HCT116 (cell line): Measurements from ENCODE around the gene BOLA3. TPM values are rescaled to one million over a fixed set of nuclear protein-coding genes. Genes with fewer than 3 reads are reported as not detected.

Experiments
- ATAC-seq: fragments of 200-7000 bp; cut with Tn5 transposase; 2 replicates; pipeline ENCODE4 v1.9.1; 2020; ENCODE audit warnings: mild to moderate bottlenecking, moderate library complexity
- BruUV-seq: library from RNA; stranded (reverse); fragments of 400-500 nt; replicated peaks from 2 replicates; lab custom pipeline; 2021; lab: Mats Ljungman, UMichigan
- CTCF ChIA-PET: fragments of 300-600 bp; sonication (Branson Sonifier 250); formaldehyde crosslinking; loops from one replicate; lab custom pipeline; 2021; ENCODE audit warnings: antibody characterized with exemption; lab: Charles Lee
- POLR2A ChIA-PET: fragments of 300-600, 350-600 bp; sonication (Branson Sonifier 250); formaldehyde crosslinking; loops from one replicate; lab custom pipeline; 2021; ENCODE audit warnings: antibody characterized with exemption; lab: Charles Lee
- RAD21 ChIA-PET, 2 experiments: fragments of 300-600 bp; sonication (Branson Sonifier 250); formaldehyde crosslinking; loops; one replicate each; lab custom pipeline; 2023; ENCODE audit warnings: low total read pairs in 2 of 2; ENCODE audit not compliant: uncharacterized antibody in 2 of 2, unreplicated experiment in 2 of 2, low non-redundant PET in 1 of 2; lab: Charles Lee
- DNase-seq: peaks from one replicate; pipeline ENCODE4 v3.0.0-alpha.2; 2010; ENCODE audit warnings: low read depth, low spot score
- H2AFZ ChIP-seq: fragments of 200-600 bp; shearing (Covaris generic), sonication (generic); 2 replicates; pipeline ENCODE4 v1.6.1; 2017; ENCODE audit warnings: low read depth, mixed run types, mixed read lengths, antibody characterized with exemption, low read length; ENCODE audit not compliant: poor library complexity, severe bottlenecking
- H3K27ac ChIP-seq: 2 replicates; pipeline ENCODE4 v1.5.1; 2012; ENCODE audit warnings: low read depth, low read length
- H3K27me3 ChIP-seq: fragments of 200-600 bp; sonication (generic); 2 replicates; pipeline ENCODE4 v1.6.1; 2016; ENCODE audit warnings: mixed run types, low read length, mixed read lengths; ENCODE audit not compliant: insufficient read depth
- H3K36me3 ChIP-seq, 2 experiments: fragments of 200-500 bp in 1 of 2; fragments of 200-600 bp in 1 of 2; sonication (Bioruptor generic) in 1 of 2; sonication (generic) in 1 of 2; 2 replicates each; pipeline versions ENCODE4 v1.5.1 to v1.6.1; 2014 to 2016; ENCODE audit warnings: low read length in 2 of 2, inconsistent platforms in 1 of 2, mixed read lengths in 1 of 2, mixed run types in 1 of 2; ENCODE audit not compliant: insufficient read depth in 2 of 2, control insufficient read depth in 1 of 2
- H3K4me1 ChIP-seq, 2 experiments: fragments of 200-600 bp in 1 of 2; sonication (generic) in 1 of 2; 2 replicates each; pipeline versions ENCODE4 v1.5.1 to v1.6.1; 2012 to 2017; ENCODE audit warnings: low read length in 2 of 2, inconsistent platforms in 1 of 2, mild to moderate bottlenecking in 1 of 2, mixed read lengths in 1 of 2, mixed run types in 1 of 2, moderate library complexity in 1 of 2; ENCODE audit not compliant: insufficient read depth in 2 of 2, control insufficient read depth in 1 of 2
- H3K4me2 ChIP-seq: fragments of 200-600 bp; sonication (generic); 2 replicates; pipeline ENCODE4 v1.6.1; 2017; ENCODE audit warnings: mixed run types, low read length, mixed read lengths
- H3K4me3 ChIP-seq, 2 experiments: fragments of 200-600 bp in 1 of 2; sonication (generic) in 1 of 2; replicated peaks in 1 of 2; 2 replicates each; pipeline ENCODE4 v1.5.1; 2011 to 2016; ENCODE audit warnings: low read length in 2 of 2, control low read depth in 1 of 2, low read depth in 1 of 2, mild to moderate bottlenecking in 1 of 2, mixed read lengths in 1 of 2, mixed run types in 1 of 2
- H3K79me2 ChIP-seq: fragments of 200-600 bp; sonication (generic); 2 replicates; pipeline ENCODE4 v1.6.1; 2017; ENCODE audit warnings: mild to moderate bottlenecking, mixed run types, low read length, moderate library complexity, mixed read lengths; ENCODE audit not compliant: insufficient read depth
- H3K9ac ChIP-seq: fragments of 200-600 bp; sonication (generic); 2 replicates; pipeline ENCODE4 v1.6.1; 2016; ENCODE audit warnings: low read length, mixed read lengths
- H3K9me2 ChIP-seq: fragments of 200-600 bp; sonication (generic), shearing (Covaris generic); 2 replicates; pipeline ENCODE4 v1.6.1; 2017; ENCODE audit warnings: mixed run types, mild to moderate bottlenecking, moderate library complexity; ENCODE audit not compliant: insufficient read depth
- H3K9me3 ChIP-seq, 2 experiments: fragments of 200-500 bp in 1 of 2; fragments of 200-600 bp in 1 of 2; sonication (Bioruptor generic) in 1 of 2; sonication (generic) in 1 of 2; 2 replicates each; pipeline ENCODE4 v1.6.1; 2014 to 2017; ENCODE audit warnings: low read length in 2 of 2, mixed read lengths in 2 of 2, inconsistent platforms in 1 of 2, low read depth in 1 of 2, mild to moderate bottlenecking in 1 of 2, mixed run types in 1 of 2, moderate library complexity in 1 of 2; ENCODE audit not compliant: control insufficient read depth in 1 of 2, insufficient read depth in 1 of 2
- H4K20me1 ChIP-seq: fragments of 200-600 bp; sonication (generic), shearing (Covaris generic); 2 replicates; pipeline ENCODE4 v1.6.1; 2017; ENCODE audit warnings: mixed run types, mild to moderate bottlenecking, moderate library complexity; ENCODE audit not compliant: insufficient read depth
- ATF3 ChIP-seq: IDR thresholded peaks from 2 replicates; pipeline ENCODE4 v1.6.1; 2012
- CBX3 ChIP-seq: IDR thresholded peaks from 2 replicates; pipeline ENCODE4 v1.6.1; 2012; ENCODE audit warnings: low read depth
- ELF1 ChIP-seq: IDR thresholded peaks from 2 replicates; pipeline ENCODE4 v1.6.1; 2012; ENCODE audit warnings: low read depth, borderline replicate concordance
- EZH2phosphoT487 ChIP-seq: fragments of 200-600 bp; IDR thresholded peaks from 2 replicates; pipeline ENCODE4 v1.6.1; 2018; ENCODE audit warnings: antibody characterized with exemption, borderline replicate concordance
- POLR2A ChIP-seq: IDR thresholded peaks from 2 replicates; pipeline ENCODE4 v1.7.0; 2011; ENCODE audit warnings: borderline replicate concordance; ENCODE audit not compliant: insufficient read depth, insufficient read length; ENCODE audit errors: extremely low read depth
- RAD21 ChIP-seq: IDR thresholded peaks from 2 replicates; pipeline ENCODE4 v1.6.1; 2012; ENCODE audit warnings: low read depth, mild to moderate bottlenecking
- REST ChIP-seq: IDR thresholded peaks from 2 replicates; pipeline ENCODE4 v1.6.1; 2012; ENCODE audit warnings: low read depth
- SP1 ChIP-seq: IDR thresholded peaks from 2 replicates; pipeline ENCODE4 v1.6.1; 2012; ENCODE audit warnings: low read depth
- SRF ChIP-seq: IDR thresholded peaks from 2 replicates; pipeline ENCODE4 v1.6.1; 2012; ENCODE audit warnings: low read depth
- YY1 ChIP-seq: IDR thresholded peaks from 2 replicates; pipeline ENCODE4 v1.6.1; 2011; ENCODE audit warnings: low read length, low read depth, moderate library complexity, mild to moderate bottlenecking; ENCODE audit not compliant: insufficient replicate concordance; ENCODE audit errors: extremely low read depth
- ZBTB33 ChIP-seq: IDR thresholded peaks from 2 replicates; pipeline ENCODE4 v1.6.1; 2011; ENCODE audit warnings: mild to moderate bottlenecking, low read length, moderate library complexity; ENCODE audit not compliant: insufficient replicate concordance; ENCODE audit errors: extremely low read depth
- ZFX ChIP-seq: fragments of 450-650 bp; IDR thresholded peaks from 2 replicates; pipeline ENCODE4 v1.6.1; 2017
- ZNF274 ChIP-seq: fragments of 200-500 bp; sonication (Bioruptor generic); IDR thresholded peaks from 2 replicates; pipeline ENCODE4 v1.6.1; 2014; ENCODE audit warnings: mild to moderate bottlenecking, low read depth, low read length, inconsistent platforms
- intact Hi-C: fragments of 100-400 bp; cut with micrococcal nuclease; formaldehyde crosslinking; loops from 2 replicates; pipeline ENCODE4 v1.10.0; 2022
- total RNA-seq: library from RNA; stranded (reverse); gene quantifications from one replicate; pipeline ENCODE4 v1.2.1, GENCODE V29; 2021; ENCODE audit not compliant: unreplicated experiment

The BOLA3 gene
- total RNA-seq, 1 experiment from 2014 or later, result 62.9 TPM

GRCh38 chr2:74155830-74156229 lies 8.1 kb upstream of the BOLA3 start:
- POLR2A ChIA-PET, result no interaction called here
- RAD21 ChIA-PET, result no interaction called here
- Histone ChIP-seq H2AFZ (no peak overlapping the region), H3K36me3 (peaks cover 35 to 59% of the 10 kb centered on the region in 2 experiments), H3K9me3 (no peaks in the 10 kb centered on the region), H3K4me2 (no peak overlapping the region), H3K4me3 (no peak overlapping the region), H3K9me2 (no peaks in the 10 kb centered on the region), H3K79me2 (peaks cover 11% of the 10 kb centered on the region; the same call in 1 of the 2 replicates), H3K27ac (no peak overlapping the region), H3K9ac (no peak overlapping the region), H3K4me1 (no peaks in the 10 kb centered on the region), H3K27me3 (no peaks in the 10 kb centered on the region), H4K20me1 (no peaks in the 10 kb centered on the region)
- no peak for TF ChIP-seq ATF3
- TF ChIP-seq REST, result no peak
- no peak for TF ChIP-seq SP1
- no peak for TF ChIP-seq POLR2A
- no peak for TF ChIP-seq RAD21
- no peak for TF ChIP-seq SRF
- TF ChIP-seq ZNF274, result no peak
- TF ChIP-seq EZH2phosphoT487, result no peak
- TF ChIP-seq ELF1, result no peak
- TF ChIP-seq CBX3, result no peak
- TF ChIP-seq ZFX, result no peak
- TF ChIP-seq YY1, result no peak
- TF ChIP-seq ZBTB33, result no peak
- ATAC-seq (no peak), DNase-seq (no peak)
- intact Hi-C loops, result no loop called here
- CTCF ChIA-PET, result interaction anchor here (2.9 kb wide), 1 partner anchor 329 kb away, joined by 8 read pairs; no protein-coding TSS in a partner anchor
- no TSS peak for BruUV-seq
